ENCODE data around the gene CDH4. TPM values are rescaled to one million over a fixed set of nuclear protein-coding genes. Genes with fewer than 3 reads are reported as not detected.

CDH4 gene
- total and polyA plus RNA-seq, 9 of the 15 experiments (the other 6 are each of a cell fraction or from before 2014, with no cell fraction given), result 0.04 TPM; not detected in 8

DNA sequence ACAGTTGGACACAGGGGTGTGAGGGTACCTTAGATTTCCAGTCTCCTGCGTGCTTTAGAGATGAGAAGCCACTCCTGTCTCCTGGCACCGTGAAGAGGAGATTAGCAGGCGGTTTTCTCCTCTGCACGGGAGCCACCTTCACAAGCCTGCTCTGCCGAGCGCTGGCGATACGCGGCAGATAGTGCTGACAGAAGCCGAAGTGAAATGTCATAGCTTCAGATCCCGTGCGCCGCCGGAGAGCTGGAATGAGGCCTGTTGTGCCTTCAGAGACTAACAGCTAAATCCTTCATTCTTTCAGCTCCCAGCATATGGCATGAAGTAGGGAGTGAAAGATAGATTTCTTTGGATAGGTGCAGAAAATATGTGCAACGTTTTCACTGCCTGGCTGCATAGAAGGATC, 442.6 kb downstream of the CDH4 start:
- intact Hi-C loops (cut with micrococcal nuclease) (no loop called here), in situ Hi-C loops (cut with MboI) (no loop called here)
- ATAC-seq (no peak), DNase-seq (ENCODE audit: extremely low read depth in 1 of 4, low spot score in 3 of 4) (no peak), FAIRE-seq (no peak)
- ChIA-PET CTCF (ENCODE audit: low intra/inter-chr PET ratio) (no interaction called here), POLR2A (no interaction called here)
- Histone ChIP-seq H3K4me1 (replicated peaks in 1 of 2; ENCODE audit: control insufficient read depth in 2 of 2, insufficient read depth in 2 of 2, low read length in 2 of 2) (no peaks in the 10 kb centered on the region), H3K27me3 (ENCODE audit: control insufficient read depth in 2 of 2, insufficient read depth in 2 of 2, low read length in 2 of 2) (peaks cover 19 to 65% of the 10 kb centered on the region in 2 experiments; a peak in 4 of 5 replicates), H3K9ac (ENCODE audit: insufficient read depth in 1 of 2, low read depth in 2 of 2, low read length in 2 of 2) (no peak overlapping the region), H3K9me1 (ENCODE audit: control insufficient read depth, insufficient read depth, low read length) (no peaks in the 10 kb centered on the region), H3K27ac (ENCODE audit: extremely low read depth, low read depth, low read length) (no peak overlapping the region), H3K79me2 (ENCODE audit: control insufficient read depth, insufficient read depth, low read length) (no peaks in the 10 kb centered on the region), H4K20me1 (replicated peaks; ENCODE audit: control insufficient read depth, insufficient read depth, low read length) (peaks cover 12% of the 10 kb centered on the region), H3K4me3 (no peak overlapping the region), H3K9me3 (replicated peaks; ENCODE audit: control insufficient read depth, insufficient read depth, low read depth, low read length) (no peaks in the 10 kb centered on the region), H3K36me3 (ENCODE audit: control insufficient read depth, insufficient read depth, low read length) (no peaks in the 10 kb centered on the region), H2AFZ (ENCODE audit: low read depth, low read length) (no peak overlapping the region), H3K4me2 (ENCODE audit: insufficient read depth, low read length) (no peak overlapping the region)
- WGBS (ENCODE audit: insufficient coverage, low coverage, missing lambda C conversion rate), result under 1% methylated on average over 15 of the region's 15 CpGs
- no peak for TF ChIP-seq NBN (IDR thresholded peaks at IDR 0.05; ENCODE audit: low read depth)
- no peak for TF ChIP-seq ELF4 (CRISPR knock-in tag; IDR thresholded peaks at IDR 0.05)
- no TSS peak for BruUV-seq (replicated peaks)

DNA sequence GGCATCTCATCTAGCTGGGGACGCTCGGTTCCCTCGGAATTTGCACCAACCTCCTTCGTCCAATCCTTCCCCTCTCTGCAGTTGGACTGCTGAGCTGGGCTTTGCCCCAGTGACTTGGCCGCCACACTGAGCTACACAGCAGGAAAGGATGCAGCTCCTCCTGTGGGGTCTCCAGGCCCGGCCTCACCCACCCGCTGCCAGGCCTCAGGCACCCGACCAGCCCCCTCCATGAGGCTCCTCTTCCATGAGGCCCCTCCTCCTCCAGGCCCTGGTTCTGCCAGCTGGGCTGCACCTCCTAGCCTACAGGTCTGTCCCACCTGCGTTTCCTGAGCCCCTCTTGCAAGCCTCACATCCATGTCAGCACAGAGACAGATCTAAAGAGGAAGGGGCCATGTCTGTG, 443.7 kb downstream of the CDH4 start:
- Histone ChIP-seq H3K27me3 (ENCODE audit: control insufficient read depth in 2 of 2, insufficient read depth in 2 of 2, low read length in 2 of 2) (peaks cover 24 to 75% of the 10 kb centered on the region in 2 experiments; a peak in 3 of 5 replicates), H3K4me1 (replicated peaks in 1 of 2; ENCODE audit: control insufficient read depth in 2 of 2, insufficient read depth in 2 of 2, low read length in 2 of 2) (no peaks in the 10 kb centered on the region), H3K4me3 (no peak overlapping the region), H3K9me1 (ENCODE audit: control insufficient read depth, insufficient read depth, low read length) (no peaks in the 10 kb centered on the region), H3K9ac (ENCODE audit: insufficient read depth in 1 of 2, low read depth in 2 of 2, low read length in 2 of 2) (no peak overlapping the region), H3K9me3 (replicated peaks; ENCODE audit: control insufficient read depth, insufficient read depth, low read depth, low read length) (no peaks in the 10 kb centered on the region), H3K36me3 (ENCODE audit: control insufficient read depth, insufficient read depth, low read length) (no peaks in the 10 kb centered on the region), H2AFZ (ENCODE audit: low read depth, low read length) (no peak overlapping the region), H3K4me2 (ENCODE audit: insufficient read depth, low read length) (no peak overlapping the region), H4K20me1 (replicated peaks; ENCODE audit: control insufficient read depth, insufficient read depth, low read length) (peaks cover 20% of the 10 kb centered on the region), H3K79me2 (ENCODE audit: control insufficient read depth, insufficient read depth, low read length) (no peaks in the 10 kb centered on the region), H3K27ac (ENCODE audit: extremely low read depth, low read depth, low read length) (no peak overlapping the region)
- CTCF ChIA-PET (ENCODE audit: low intra/inter-chr PET ratio), result no interaction called here
- FAIRE-seq (no peak), ATAC-seq (no peak), DNase-seq (ENCODE audit: extremely low read depth in 1 of 4, low spot score in 3 of 4) (no peak)
- POLR2A ChIA-PET, result no interaction called here
- intact Hi-C loops (cut with micrococcal nuclease), result no loop called here
- no TSS peak for BruUV-seq (replicated peaks)
- TF ChIP-seq SMC3 (conservative IDR thresholded peaks at IDR 0.05; ENCODE audit: insufficient read depth, low read depth, low read length), result no peak
- TF ChIP-seq BRD9 (IDR thresholded peaks at IDR 0.05; ENCODE audit: low read depth, partially characterized antibody), result no peak
- no peak for TF ChIP-seq ZSCAN32 (CRISPR knock-in tag; IDR thresholded peaks at IDR 0.05)
- TF ChIP-seq MCM5 (IDR thresholded peaks at IDR 0.05; ENCODE audit: low read depth), result no peak
- 0% methylated on average over 9 of the region's 9 CpGs for WGBS (ENCODE audit: insufficient coverage, low coverage, missing lambda C conversion rate)
- in situ Hi-C loops (cut with MboI), result no loop called here
